Heart right ventricle (tissue), 16 donors: ENCODE measurements around the gene TXNDC11. TPM values are rescaled to one million over a fixed set of nuclear protein-coding genes. Genes with fewer than 3 reads are reported as not detected.
A peak's percentile ranks its signal among the peaks of the same experiment; 100 is the strongest.

Experiments
- ATAC-seq, 8 donors: fragments of 200-7000 bp; cut with Tn5 transposase; one replicate each; pipeline ENCODE4 v1.9.1; 2020; ENCODE audit warnings: mild to moderate bottlenecking in 8 of 8, moderate library complexity in 8 of 8, moderate number of reproducible peaks in 1 of 8
- DNase-seq, 2 donors: peaks; one replicate each; pipeline ENCODE4 v3.0.0-alpha.2; 2020
- H3K27ac ChIP-seq, 10 donors: fragments of 200-600 bp; sonication (generic) in 2 of 10; one replicate each; pipeline versions ENCODE4 v1.5.0 to v1.8.0; 2020 to 2022; ENCODE audit warnings: mild to moderate bottlenecking in 3 of 10
- H3K27me3 ChIP-seq, 7 donors: fragments of 200-600 bp; one replicate each; pipeline ENCODE4 v1.8.0; 2021 to 2022; ENCODE audit warnings: mild to moderate bottlenecking in 2 of 7
- H3K36me3 ChIP-seq, 9 donors: fragments of 200-600 bp; sonication (generic) in 1 of 9; one replicate each; pipeline versions ENCODE4 v1.5.0 to v1.8.0; 2020 to 2022; ENCODE audit warnings: mild to moderate bottlenecking in 2 of 9
- H3K4me1 ChIP-seq, 9 donors: fragments of 200-600 bp; sonication (generic) in 1 of 9; one replicate each; pipeline versions ENCODE4 v1.5.0 to v1.8.0; 2020 to 2022; ENCODE audit warnings: mild to moderate bottlenecking in 4 of 9
- H3K4me3 ChIP-seq, 10 donors: fragments of 200-600 bp; sonication (generic) in 2 of 10; one replicate each; pipeline versions ENCODE4 v1.5.0 to v1.8.0; 2020 to 2022; ENCODE audit warnings: mild to moderate bottlenecking in 7 of 10, moderate library complexity in 2 of 10
- H3K9me3 ChIP-seq, 11 donors: fragments of 200-600 bp in 10 of 11; sonication (generic) in 2 of 11; one replicate each; pipeline versions ENCODE4 v1.5.0 to v1.8.0; 2013 to 2022; ENCODE audit warnings: mild to moderate bottlenecking in 2 of 11, control low read depth in 1 of 11, moderate library complexity in 1 of 11
- WGBS, 2 donors: extraction: QIAGEN DNeasy Blood & Tissue Kit; methylation state at CpG; one replicate each; pipeline ENCODE4 v1.1.7; 2013; ENCODE audit warnings: inconsistent platforms in 1 of 2; 5-methylcytosine and 5-hydroxymethylcytosine counted together
- intact Hi-C, 10 donors: fragments of 100-400 bp; cut with DNase I; formaldehyde crosslinking; loops; one replicate each; pipeline versions ENCODE4 v1.11.1 to v1.14.2; 2022
- polyA plus RNA-seq, 2 donors: library from polyadenylated mRNA; stranded (reverse); fragments of 200-250 nt; gene quantifications; one replicate each; pipeline ENCODE4 v1.2.3, GENCODE V29; 2013
- total RNA-seq, 10 donors: library from RNA; stranded (reverse); fragmentation: NEBNext Ultra II Directional in 3 of 10; extraction: Animal tissue kit (Norgen Biotek cat#: 25700) in 3 of 10; gene quantifications; one replicate each; pipeline versions ENCODE4 v1.2.1 to v1.2.4, GENCODE V29; 2021 to 2023
- TF ChIP-seq, protein P1 (sequence below), 9 donors: fragments of 200-600 bp; sonication (generic) in 2 of 9; IDR thresholded peaks; one replicate each; pipeline versions ENCODE4 v1.5.0 to v1.8.0; 2021 to 2022; ENCODE audit warnings: antibody characterized with exemption in 9 of 9, mild to moderate bottlenecking in 5 of 9, moderate library complexity in 1 of 9
- donor health status: Arrhythmogenic right ventricular cardiomyopathy.
- donor health status: ischemic (EF 13 %, LVEDD 7.1; RV severe dilation, severe dysfunction).
- donor health status: healthy with polysubstance abuse.
- donor health status: DM: no; HTN: yes; CAD: no.
- donor health status: DM: no; HTN: no; CAD: no.
- donor health status: ischemic (EF 25% LVEDD 6.9; RV normal size, moderate dysfunction).
- donor health status: ischemic (EF 25% LVEDD 5.7; RV mildly dilated, moderate dysfunction).
- donor health status: healthy.
- donor health status: DM: yes; HTN: yes; CAD: no.
- donor health status: Ischemic cardiomyopathy.
- donor health status: ischemic (EF 35%, LVEDD 5.7; RV mildly dilated, moderate dysfunction).
- donor health status: nonischemic (EF 11% LVEDD 7.7; RV severe dilation, severe dysfunction).
- donor health status: DM: yes; HTN: yes; CAD: no.
- donor health status: PGD.
- donor health status: ischemic (EF 29% LVEDD 5.4; RV normal size, mild dysfunction).
- donor health status: nonischemic (EF 23%, LVEDD 6.1; RV moderate dilation, normal function).

Gene TXNDC11
- total and polyA plus RNA-seq, 12 donors: 16.8 to 46.7 (median 25.1) TPM

DNA sequence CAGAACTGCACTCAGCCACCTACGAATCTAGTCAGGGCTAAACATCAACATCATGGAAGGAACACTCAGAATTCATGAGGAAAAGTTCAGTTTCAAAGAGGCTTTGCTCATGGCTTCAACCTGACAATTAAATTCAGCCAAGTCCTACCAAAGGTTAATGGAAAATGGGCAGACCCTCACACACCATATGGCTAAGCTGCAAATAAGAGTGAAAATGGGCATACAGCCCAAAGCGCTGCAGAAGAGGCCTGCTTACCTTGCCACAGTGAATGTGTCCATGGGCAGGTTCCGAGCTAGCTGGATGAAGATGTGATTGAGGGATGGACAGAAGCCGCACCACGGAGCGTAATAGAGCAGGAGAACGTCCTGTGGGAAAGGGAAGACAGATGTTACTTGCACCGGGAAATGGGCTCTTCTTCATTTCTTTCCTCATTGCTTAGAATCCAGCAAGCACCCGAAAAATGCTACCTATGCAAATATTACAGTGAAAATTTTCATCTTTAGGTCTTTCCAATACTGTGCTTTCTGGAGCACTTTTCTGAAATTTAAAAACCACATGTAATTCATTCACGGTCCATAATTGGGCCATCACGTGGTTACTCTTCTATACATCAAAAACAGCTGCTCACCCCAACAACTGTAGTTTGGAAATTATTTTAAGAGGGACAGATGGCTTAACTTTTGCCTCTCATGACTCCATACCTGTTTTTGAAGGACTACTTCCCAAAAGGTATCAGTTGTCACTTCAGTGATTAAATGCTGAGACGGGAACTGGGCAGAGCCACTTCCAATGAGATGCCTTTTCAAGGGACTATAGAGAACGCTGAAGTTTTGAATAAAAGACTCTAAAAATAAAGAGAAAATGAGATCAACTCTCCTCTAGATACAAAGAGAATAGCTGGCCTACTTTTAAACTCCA, 54.8 kb downstream of the TXNDC11 start:
- no peak overlapping the region for H3K4me3 ChIP-seq
- no peak for DNase-seq
- peaks cover 7 to 58% (median 47%) of the 10 kb centered on the region in 9 donors for H3K4me1 ChIP-seq
- intact Hi-C loops: no loop called here
- peak overlapping the region in 5 of 10 donors; percentile 2 to 62 (median 38) for H3K27ac ChIP-seq
- ATAC-seq: no peak
- no peaks in the 10 kb centered on the region for H3K9me3 ChIP-seq
- TF ChIP-seq, protein P1, sequence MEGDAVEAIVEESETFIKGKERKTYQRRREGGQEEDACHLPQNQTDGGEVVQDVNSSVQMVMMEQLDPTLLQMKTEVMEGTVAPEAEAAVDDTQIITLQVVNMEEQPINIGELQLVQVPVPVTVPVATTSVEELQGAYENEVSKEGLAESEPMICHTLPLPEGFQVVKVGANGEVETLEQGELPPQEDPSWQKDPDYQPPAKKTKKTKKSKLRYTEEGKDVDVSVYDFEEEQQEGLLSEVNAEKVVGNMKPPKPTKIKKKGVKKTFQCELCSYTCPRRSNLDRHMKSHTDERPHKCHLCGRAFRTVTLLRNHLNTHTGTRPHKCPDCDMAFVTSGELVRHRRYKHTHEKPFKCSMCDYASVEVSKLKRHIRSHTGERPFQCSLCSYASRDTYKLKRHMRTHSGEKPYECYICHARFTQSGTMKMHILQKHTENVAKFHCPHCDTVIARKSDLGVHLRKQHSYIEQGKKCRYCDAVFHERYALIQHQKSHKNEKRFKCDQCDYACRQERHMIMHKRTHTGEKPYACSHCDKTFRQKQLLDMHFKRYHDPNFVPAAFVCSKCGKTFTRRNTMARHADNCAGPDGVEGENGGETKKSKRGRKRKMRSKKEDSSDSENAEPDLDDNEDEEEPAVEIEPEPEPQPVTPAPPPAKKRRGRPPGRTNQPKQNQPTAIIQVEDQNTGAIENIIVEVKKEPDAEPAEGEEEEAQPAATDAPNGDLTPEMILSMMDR (IDR thresholded peaks at IDR 0.05): no peak
- no peaks in the 10 kb centered on the region for H3K27me3 ChIP-seq
- 84% methylated on average over 13 of the region's 13 CpGs for WGBS, 2 donors
- peaks cover 0 to 100% (median 39%) of the 10 kb centered on the region in 9 donors for H3K36me3 ChIP-seq

DNA sequence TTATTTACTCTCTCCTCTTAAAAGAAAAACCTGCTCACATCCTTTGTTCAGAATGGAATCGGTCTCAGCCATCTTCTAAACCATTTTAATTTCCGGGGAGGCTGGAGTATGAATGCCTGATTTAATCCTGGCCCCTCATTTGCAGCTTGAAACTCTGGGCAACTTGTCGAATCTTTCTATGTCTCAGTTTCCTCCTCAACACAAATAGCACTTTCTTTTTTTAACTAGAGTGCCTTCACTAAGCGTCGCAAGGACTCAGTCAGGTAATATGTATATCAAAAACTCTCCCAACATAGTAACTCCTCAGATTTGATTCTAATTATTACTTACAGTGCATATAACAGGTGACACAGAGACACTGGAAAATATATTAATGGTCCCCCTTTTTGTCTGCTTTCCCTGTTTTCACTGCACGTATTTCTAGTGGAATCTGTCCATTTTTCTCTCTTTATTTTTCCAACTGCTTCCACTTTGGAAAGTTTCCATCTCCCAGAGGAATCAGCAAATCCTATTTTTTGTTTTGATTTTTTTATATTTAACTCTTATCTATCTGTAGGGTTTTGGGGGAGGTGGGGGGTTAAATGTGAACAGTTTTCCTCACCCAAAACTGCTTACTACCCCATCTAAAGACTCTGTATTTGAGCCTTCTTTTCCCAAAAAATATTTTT, 55.8 kb downstream of the TXNDC11 start:
- no peaks in the 10 kb centered on the region for H3K27me3 ChIP-seq
- DNase-seq (no peak), ATAC-seq (no peak)
- no peak overlapping the region for H3K4me3 ChIP-seq
- H3K36me3 ChIP-seq: peaks cover 0 to 97% (median 39%) of the 10 kb centered on the region in 9 donors
- no peaks in the 10 kb centered on the region for H3K9me3 ChIP-seq
- H3K4me1 ChIP-seq: peaks cover 12 to 67% (median 55%) of the 10 kb centered on the region in 9 donors
- WGBS, 2 donors: 59 to 60% methylated on average over 6 of the region's 6 CpGs
- intact Hi-C loops: no loop called here
- peak overlapping the region in 3 of 10 donors; percentile 14 to 62 (median 23) for H3K27ac ChIP-seq
- TF ChIP-seq, protein P1 (IDR thresholded peaks at IDR 0.05): no peak

DNA sequence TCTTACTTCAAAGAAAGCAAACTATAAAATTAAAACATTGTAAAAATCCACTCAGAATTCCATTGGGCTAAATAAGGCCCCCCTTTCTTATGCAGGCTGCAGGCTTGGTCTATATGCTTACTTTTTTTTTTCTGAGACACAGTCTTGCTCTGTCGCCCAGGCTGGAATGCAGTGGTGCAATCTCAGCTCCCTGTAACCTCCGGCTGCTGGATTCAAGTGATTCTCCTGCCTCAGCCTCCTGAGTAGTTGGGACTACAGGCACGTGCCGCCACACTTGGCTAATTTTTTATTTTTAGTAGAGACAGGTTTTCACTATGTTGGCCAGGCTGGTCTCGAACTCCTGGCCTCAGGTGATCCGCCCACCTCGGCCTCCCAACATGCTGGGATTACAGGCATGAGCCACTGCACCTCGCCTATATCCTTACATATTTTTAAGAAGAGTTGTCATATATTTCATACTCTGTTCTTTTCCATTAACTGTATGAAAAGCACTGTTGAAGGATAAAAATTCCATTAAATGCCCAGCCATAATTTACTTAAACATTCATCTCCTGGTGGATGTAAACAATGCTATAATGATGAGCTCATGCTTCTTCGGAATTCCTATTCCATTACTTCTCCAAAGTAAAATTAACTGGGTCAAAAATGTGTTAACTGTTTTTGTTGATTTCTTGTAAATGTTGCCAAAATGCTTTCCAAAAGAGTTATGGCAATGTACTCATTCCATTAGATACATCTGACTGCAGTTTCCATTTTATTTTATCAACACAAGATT, 56.6 kb downstream of the TXNDC11 start:
- H3K27me3 ChIP-seq: no peaks in the 10 kb centered on the region
- H3K27ac ChIP-seq: peak overlapping the region in 4 of 10 donors; percentile 2 to 62 (median 18)
- peaks cover 0 to 95% (median 35%) of the 10 kb centered on the region in 9 donors for H3K36me3 ChIP-seq
- peaks cover 17 to 75% (median 63%) of the 10 kb centered on the region in 9 donors for H3K4me1 ChIP-seq
- no peak overlapping the region for H3K4me3 ChIP-seq
- TF ChIP-seq, protein P1 (IDR thresholded peaks at IDR 0.05): no peak
- WGBS, 2 donors: 82 to 83% methylated on average over 9 of the region's 9 CpGs
- no peaks in the 10 kb centered on the region for H3K9me3 ChIP-seq
- intact Hi-C loops: no loop called here
- DNase-seq (no peak), ATAC-seq (no peak)
